Neural cell (in vitro differentiated cells): Measurements from ENCODE around the gene RABGGTA. TPM values are rescaled to one million over a fixed set of nuclear protein-coding genes. Genes with fewer than 3 reads are reported as not detected.

ENCODE experiments used
- H2AFZ ChIP-seq: fragments of 200-600, 300-800 bp; sonication (generic), shearing (Covaris generic); 2 replicates; pipeline ENCODE4 v1.6.0; 2014; ENCODE audit warnings: low read depth, mild to moderate bottlenecking, antibody characterized with exemption, low read length, moderate library complexity
- H3F3A ChIP-seq: fragments of 200-600 bp; shearing (Covaris generic); 2 replicates; pipeline ENCODE4 v1.6.1; 2016; ENCODE audit warnings: mild to moderate bottlenecking, moderate library complexity, mixed read lengths, antibody characterized with exemption, low read length; ENCODE audit not compliant: insufficient read depth, poor library complexity, severe bottlenecking
- H3K27ac ChIP-seq: fragments of 200-600, 300-800 bp; sonication (generic), shearing (Covaris generic); 2 replicates; pipeline ENCODE4 v1.5.1; 2014; ENCODE audit warnings: mild to moderate bottlenecking, low read length, moderate library complexity
- H3K27me3 ChIP-seq: fragments of 300-800, 200-600 bp; sonication (generic), shearing (Covaris generic); 2 replicates; pipeline ENCODE4 v1.6.0; 2014; ENCODE audit warnings: mild to moderate bottlenecking, low read depth, low read length, moderate library complexity; ENCODE audit not compliant: insufficient read depth
- H3K36me3 ChIP-seq: fragments of 300-800, 200-600 bp; sonication (generic), shearing (Covaris generic); 2 replicates; pipeline ENCODE4 v1.5.1; 2014; ENCODE audit warnings: mild to moderate bottlenecking, antibody characterized with exemption, low read length, moderate library complexity; ENCODE audit not compliant: insufficient read depth
- H3K4me2 ChIP-seq: fragments of 300-800, 200-600 bp; sonication (generic), shearing (Covaris generic); 2 replicates; pipeline ENCODE4 v1.6.0; 2014; ENCODE audit warnings: mild to moderate bottlenecking, low read length
- H3K4me3 ChIP-seq: fragments of 300-800, 200-600 bp; sonication (generic), shearing (Covaris generic); 2 replicates; pipeline ENCODE4 v1.5.1; 2014; ENCODE audit warnings: mild to moderate bottlenecking, low read length, moderate library complexity
- H3K79me2 ChIP-seq: fragments of 200-600 bp; shearing (Covaris generic); replicated peaks from 2 replicates; pipeline ENCODE4 v1.6.0; 2014; ENCODE audit warnings: mild to moderate bottlenecking, low read length, moderate library complexity; ENCODE audit not compliant: insufficient read depth
- H3K9ac ChIP-seq: fragments of 300-800, 200-600 bp; sonication (generic), shearing (Covaris generic); 2 replicates; pipeline ENCODE4 v1.6.1; 2016; ENCODE audit warnings: mild to moderate bottlenecking, low read length, mixed read lengths
- H3K9me2 ChIP-seq: fragments of 200-600 bp; shearing (Covaris generic); 2 replicates; pipeline ENCODE4 v1.6.1; 2016; ENCODE audit warnings: mild to moderate bottlenecking, low read length, mixed read lengths; ENCODE audit not compliant: insufficient read depth
- H3K9me3 ChIP-seq: fragments of 200-600, 300-800 bp; sonication (generic), shearing (Covaris generic); 2 replicates; pipeline ENCODE4 v1.6.1; 2016; ENCODE audit warnings: mild to moderate bottlenecking, mixed run types, low read length, moderate library complexity, mixed read lengths
- H4K20me1 ChIP-seq: fragments of 200-600 bp; shearing (Covaris generic); 2 replicates; pipeline ENCODE4 v1.6.1; 2016; ENCODE audit warnings: mild to moderate bottlenecking, mixed run types; ENCODE audit not compliant: insufficient read depth
- EP300 ChIP-seq: fragments of 450-650 bp; conservative IDR thresholded peaks from 2 replicates; pipeline ENCODE4 v1.6.1; 2014; ENCODE audit warnings: antibody characterized with exemption, mild to moderate bottlenecking, moderate library complexity; ENCODE audit not compliant: poor library complexity, severe bottlenecking
- EZH2 ChIP-seq: fragments of 200-600, 300-800 bp; shearing (Covaris generic), sonication (generic); IDR thresholded peaks from 2 replicates; pipeline ENCODE4 v1.6.1; 2014; ENCODE audit warnings: antibody characterized with exemption, low read length, borderline replicate concordance, mild to moderate bottlenecking; ENCODE audit not compliant: insufficient read depth, poor library complexity, severe bottlenecking
- MXI1 ChIP-seq: fragments of 450-650 bp; conservative IDR thresholded peaks from 2 replicates; pipeline ENCODE4 v1.6.1; 2014; ENCODE audit warnings: antibody characterized with exemption, mild to moderate bottlenecking; ENCODE audit not compliant: poor library complexity, severe bottlenecking
- POLR2AphosphoS5 ChIP-seq: IDR thresholded peaks from 2 replicates; pipeline ENCODE4 v1.6.1; 2012
- RAD21 ChIP-seq: fragments of 450-650 bp; conservative IDR thresholded peaks from 2 replicates; pipeline ENCODE4 v1.6.1; 2014; ENCODE audit warnings: antibody characterized with exemption, mild to moderate bottlenecking, moderate library complexity
- SMC3 ChIP-seq: fragments of 450-650 bp; conservative IDR thresholded peaks from 2 replicates; pipeline ENCODE4 v1.6.1; 2014; ENCODE audit warnings: antibody characterized with exemption, mild to moderate bottlenecking, moderate library complexity; ENCODE audit not compliant: poor library complexity
- TAF1 ChIP-seq: IDR thresholded peaks from 2 replicates; pipeline ENCODE4 v1.6.1; 2012; ENCODE audit warnings: low read depth
- polyA plus RNA-seq: library from polyadenylated mRNA; depleted of rRNA; stranded (reverse); fragments of >200 nt; gene quantifications from 2 replicates; pipeline ENCODE4 v1.2.3, GENCODE V29; 2014
- TF ChIP-seq, protein P1 (sequence below): IDR thresholded peaks from 2 replicates; pipeline ENCODE4 v1.6.1; 2012; ENCODE audit warnings: borderline replicate concordance
- TF ChIP-seq, protein P2 (sequence below): fragments of 450-650 bp; IDR thresholded peaks from 2 replicates; pipeline ENCODE4 v1.5.1; 2014; ENCODE audit warnings: antibody characterized with exemption, mild to moderate bottlenecking, moderate library complexity; ENCODE audit not compliant: poor library complexity, severe bottlenecking

The RABGGTA gene
- polyA plus RNA-seq, 1 donor from 2014 or later: 33.2 TPM

DNA sequence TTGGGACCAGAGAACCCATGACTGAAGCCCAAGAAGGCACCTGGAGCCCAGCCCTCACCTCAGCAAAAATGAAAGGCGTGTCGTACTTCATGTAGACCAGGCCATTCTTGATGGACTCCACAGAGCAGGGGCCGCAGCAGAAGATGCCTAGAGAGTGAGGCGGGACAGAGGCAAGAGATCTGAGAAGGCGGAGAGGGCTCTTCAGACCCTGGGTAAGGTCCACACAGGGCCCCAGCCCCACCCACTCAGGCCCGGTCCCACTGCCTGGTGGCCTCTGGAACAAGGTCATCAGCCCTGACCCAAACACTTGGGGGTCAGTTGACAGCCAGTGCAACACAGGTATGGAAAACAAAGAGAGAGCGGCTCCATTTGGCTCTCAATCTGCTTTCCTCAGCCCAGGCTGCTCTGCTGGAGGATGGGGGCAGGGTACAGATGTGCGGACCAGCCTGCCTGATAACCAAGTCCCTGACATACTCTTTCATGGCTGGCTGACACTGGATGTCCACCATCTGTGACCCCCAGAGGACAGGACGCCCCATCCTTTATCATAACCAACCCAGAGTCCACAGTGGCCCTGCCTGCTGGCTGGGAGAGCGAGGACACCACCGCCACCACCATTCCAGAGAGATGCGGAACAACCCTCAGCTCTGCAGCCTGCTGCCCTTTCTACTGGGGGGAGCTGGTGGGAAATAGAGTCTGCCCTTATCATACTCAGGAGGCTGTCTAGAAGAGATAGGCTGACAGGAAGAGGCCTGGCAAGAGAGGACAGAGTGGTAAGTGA, 15.3 kb downstream of the RABGGTA start:
- no peaks in the 10 kb centered on the region for H4K20me1 ChIP-seq
- no peaks in the 10 kb centered on the region for H3F3A ChIP-seq
- no peak overlapping the region for H3K4me2 ChIP-seq
- H2AFZ ChIP-seq: no peak overlapping the region
- H3K79me2 ChIP-seq: no peaks in the 10 kb centered on the region
- H3K4me3 ChIP-seq: no peak overlapping the region
- no peaks in the 10 kb centered on the region for H3K9me2 ChIP-seq
- H3K36me3 ChIP-seq: no peaks in the 10 kb centered on the region
- H3K27ac ChIP-seq: no peak overlapping the region
- H3K9ac ChIP-seq: no peak overlapping the region
- no peaks in the 10 kb centered on the region for H3K27me3 ChIP-seq
- TF ChIP-seq TAF1 (no peak), SMC3 (no peak), POLR2AphosphoS5 (no peak), MXI1 (no peak), RAD21 (no peak), EP300 (no peak), EZH2 (no peak)
- TF ChIP-seq, protein P1, sequence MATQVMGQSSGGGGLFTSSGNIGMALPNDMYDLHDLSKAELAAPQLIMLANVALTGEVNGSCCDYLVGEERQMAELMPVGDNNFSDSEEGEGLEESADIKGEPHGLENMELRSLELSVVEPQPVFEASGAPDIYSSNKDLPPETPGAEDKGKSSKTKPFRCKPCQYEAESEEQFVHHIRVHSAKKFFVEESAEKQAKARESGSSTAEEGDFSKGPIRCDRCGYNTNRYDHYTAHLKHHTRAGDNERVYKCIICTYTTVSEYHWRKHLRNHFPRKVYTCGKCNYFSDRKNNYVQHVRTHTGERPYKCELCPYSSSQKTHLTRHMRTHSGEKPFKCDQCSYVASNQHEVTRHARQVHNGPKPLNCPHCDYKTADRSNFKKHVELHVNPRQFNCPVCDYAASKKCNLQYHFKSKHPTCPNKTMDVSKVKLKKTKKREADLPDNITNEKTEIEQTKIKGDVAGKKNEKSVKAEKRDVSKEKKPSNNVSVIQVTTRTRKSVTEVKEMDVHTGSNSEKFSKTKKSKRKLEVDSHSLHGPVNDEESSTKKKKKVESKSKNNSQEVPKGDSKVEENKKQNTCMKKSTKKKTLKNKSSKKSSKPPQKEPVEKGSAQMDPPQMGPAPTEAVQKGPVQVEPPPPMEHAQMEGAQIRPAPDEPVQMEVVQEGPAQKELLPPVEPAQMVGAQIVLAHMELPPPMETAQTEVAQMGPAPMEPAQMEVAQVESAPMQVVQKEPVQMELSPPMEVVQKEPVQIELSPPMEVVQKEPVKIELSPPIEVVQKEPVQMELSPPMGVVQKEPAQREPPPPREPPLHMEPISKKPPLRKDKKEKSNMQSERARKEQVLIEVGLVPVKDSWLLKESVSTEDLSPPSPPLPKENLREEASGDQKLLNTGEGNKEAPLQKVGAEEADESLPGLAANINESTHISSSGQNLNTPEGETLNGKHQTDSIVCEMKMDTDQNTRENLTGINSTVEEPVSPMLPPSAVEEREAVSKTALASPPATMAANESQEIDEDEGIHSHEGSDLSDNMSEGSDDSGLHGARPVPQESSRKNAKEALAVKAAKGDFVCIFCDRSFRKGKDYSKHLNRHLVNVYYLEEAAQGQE: no peak
- TF ChIP-seq, protein P2, sequence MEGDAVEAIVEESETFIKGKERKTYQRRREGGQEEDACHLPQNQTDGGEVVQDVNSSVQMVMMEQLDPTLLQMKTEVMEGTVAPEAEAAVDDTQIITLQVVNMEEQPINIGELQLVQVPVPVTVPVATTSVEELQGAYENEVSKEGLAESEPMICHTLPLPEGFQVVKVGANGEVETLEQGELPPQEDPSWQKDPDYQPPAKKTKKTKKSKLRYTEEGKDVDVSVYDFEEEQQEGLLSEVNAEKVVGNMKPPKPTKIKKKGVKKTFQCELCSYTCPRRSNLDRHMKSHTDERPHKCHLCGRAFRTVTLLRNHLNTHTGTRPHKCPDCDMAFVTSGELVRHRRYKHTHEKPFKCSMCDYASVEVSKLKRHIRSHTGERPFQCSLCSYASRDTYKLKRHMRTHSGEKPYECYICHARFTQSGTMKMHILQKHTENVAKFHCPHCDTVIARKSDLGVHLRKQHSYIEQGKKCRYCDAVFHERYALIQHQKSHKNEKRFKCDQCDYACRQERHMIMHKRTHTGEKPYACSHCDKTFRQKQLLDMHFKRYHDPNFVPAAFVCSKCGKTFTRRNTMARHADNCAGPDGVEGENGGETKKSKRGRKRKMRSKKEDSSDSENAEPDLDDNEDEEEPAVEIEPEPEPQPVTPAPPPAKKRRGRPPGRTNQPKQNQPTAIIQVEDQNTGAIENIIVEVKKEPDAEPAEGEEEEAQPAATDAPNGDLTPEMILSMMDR: no peak
- H3K9me3 ChIP-seq: no peaks in the 10 kb centered on the region

DNA sequence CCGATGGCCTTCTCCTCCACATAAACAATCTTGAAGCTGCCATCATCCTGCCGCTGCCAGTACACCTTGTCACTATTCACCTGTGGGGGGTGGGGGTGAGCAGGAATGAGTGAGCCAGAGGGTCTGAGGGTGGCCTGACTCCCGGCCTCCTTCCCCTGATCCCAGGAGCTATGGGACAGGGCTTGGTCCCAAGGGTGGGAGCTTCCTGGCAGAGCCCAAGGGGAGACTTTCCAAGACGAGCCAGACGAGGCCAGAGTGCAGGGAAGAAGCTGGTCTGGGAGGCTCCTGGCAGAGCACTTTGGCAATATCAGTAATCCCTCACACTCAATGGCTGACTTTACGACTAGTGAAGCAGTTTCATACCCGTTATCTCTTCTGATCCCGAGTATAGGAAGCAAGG, 16.0 kb downstream of the RABGGTA start:
- H3K9ac ChIP-seq: no peak overlapping the region
- H4K20me1 ChIP-seq: no peaks in the 10 kb centered on the region
- H3K27me3 ChIP-seq: no peaks in the 10 kb centered on the region
- H3F3A ChIP-seq: no peaks in the 10 kb centered on the region
- no peak overlapping the region for H2AFZ ChIP-seq
- no peak overlapping the region for H3K4me2 ChIP-seq
- H3K36me3 ChIP-seq: no peaks in the 10 kb centered on the region
- H3K9me2 ChIP-seq: no peaks in the 10 kb centered on the region
- no peaks in the 10 kb centered on the region for H3K9me3 ChIP-seq
- no peaks in the 10 kb centered on the region for H3K79me2 ChIP-seq
- no peak overlapping the region for H3K4me3 ChIP-seq
- TF ChIP-seq, protein P2: no peak
- no peak for TF ChIP-seq TAF1
- no peak for TF ChIP-seq RAD21
- TF ChIP-seq POLR2AphosphoS5: no peak
- no peak for TF ChIP-seq SMC3
- no peak for TF ChIP-seq EP300
- TF ChIP-seq, protein P1: no peak
- TF ChIP-seq EZH2: no peak
- TF ChIP-seq MXI1: no peak
- no peak overlapping the region for H3K27ac ChIP-seq
